Measurements from ENCODE around the gene STIMATE.

Gene STIMATE

DNA sequence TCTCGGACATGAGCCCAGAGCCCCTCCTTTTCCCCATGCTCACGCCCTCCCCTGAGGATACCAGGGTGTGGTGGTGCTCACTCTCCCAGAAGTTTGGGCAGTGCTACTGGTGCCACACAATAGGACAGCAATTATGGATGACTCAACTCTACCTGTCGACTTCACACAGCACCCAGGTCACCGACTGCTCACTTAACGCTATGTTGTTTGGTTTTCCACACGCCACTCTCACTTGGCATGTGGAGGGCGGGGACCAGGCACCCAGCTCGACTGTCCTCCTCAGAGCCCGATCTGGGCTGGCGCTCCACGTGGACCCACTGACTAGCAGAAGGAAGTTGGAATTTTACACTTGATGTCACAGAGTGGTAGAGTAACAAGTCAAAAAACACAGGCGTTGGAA is 30.9 kb downstream of the STIMATE start:
- DNase-seq (ENCODE audit: low read depth in 2 of 2) = no peak

DNA sequence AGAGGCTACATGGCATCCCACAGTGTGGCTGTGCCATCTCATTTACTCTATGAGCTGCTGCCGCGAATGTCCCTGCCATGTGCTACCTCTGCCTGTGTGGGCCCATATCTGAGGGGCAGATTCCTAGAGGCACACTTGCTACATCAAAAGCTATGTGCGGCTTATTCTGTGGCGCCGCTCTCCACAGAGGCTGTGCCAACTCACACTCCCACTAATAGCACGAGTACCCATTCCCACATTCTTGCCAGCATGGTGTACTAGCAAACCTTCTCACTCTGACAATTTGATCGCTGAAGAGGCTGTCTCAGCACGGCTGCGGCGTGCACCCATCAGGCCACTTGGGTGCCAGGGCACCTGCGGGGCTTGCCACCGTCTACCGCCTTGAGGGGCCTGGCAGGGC is 31.4 kb downstream of the STIMATE start:
- no peak for DNase-seq (ENCODE audit: low read depth in 2 of 2)

DNA sequence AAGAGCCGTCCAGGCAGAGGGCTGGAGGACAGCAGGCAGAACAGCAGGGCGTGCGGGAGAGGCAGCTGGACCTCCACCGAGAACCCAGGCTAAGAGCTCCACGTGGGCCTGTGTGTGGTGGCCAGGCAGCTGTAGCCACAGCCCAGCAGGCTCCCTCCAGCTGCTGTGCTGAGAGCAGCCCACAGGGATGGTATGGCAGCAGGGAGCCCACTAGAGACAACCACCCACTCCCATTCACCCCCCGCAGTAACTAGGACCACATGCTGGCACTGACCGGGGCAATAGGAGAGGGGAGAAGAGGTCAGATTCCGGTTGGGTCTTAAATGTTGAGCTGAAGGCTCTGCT is 37.0 kb downstream of the STIMATE start:
- no peak for DNase-seq (ENCODE audit: low read depth in 2 of 2)

DNA sequence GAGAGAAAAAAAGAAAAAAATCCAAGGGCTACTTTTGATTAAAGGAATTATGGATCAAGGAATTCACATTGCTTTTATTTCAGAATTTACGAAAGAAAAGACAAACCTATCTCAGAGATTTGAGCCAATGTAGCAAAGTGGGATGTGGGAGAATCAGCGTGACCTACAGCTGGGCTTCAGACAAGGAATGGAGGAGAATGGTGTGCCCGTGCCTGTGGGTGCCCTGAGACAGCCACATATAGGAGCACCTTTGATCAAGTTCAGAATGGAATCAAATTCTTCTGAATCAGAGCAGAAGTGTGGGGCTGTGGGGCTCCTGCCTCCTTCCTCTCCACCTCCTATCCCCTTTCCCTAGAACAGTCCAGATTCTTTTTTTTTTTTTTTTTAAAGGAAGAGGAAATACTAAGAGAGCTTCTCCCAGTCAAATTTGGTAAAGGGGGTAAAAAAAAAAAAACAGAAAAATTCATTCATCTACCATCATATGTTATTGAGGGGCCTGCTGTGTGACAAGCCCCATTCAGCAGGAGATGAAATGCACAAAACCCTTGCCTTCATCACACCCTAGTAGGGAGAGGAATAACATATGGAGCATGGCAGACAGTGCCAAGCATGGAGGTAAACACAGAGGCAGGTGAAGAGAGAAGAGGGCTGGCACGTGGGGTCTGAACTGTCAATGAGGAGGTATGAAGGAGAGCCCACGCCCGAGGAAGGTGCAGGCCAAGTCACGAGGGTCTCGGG is 37.5 kb downstream of the STIMATE start:
- DNase-seq (ENCODE audit: low read depth in 2 of 2) = no peak

DNA sequence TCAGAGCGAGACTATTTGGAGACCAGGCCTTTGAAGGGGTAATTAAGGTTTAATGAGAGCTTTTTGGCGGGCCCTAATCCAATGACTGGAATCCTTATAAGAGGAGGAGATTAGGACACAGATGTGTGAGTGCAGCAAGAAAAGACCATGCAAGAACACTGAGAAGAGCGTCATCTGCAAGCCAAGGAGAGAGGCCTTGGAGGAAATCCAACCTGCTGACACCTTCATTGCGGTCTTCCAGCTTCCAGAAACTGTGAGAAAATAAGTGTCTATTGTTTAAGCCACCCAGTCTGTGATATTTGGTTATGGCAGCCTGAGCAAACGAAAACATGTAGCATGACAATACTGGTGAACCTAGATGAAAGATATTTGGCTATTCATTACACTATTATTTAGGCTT is 39.5 kb downstream of the STIMATE start:
- DNase-seq (ENCODE audit: low read depth in 2 of 2) = no peak

DNA sequence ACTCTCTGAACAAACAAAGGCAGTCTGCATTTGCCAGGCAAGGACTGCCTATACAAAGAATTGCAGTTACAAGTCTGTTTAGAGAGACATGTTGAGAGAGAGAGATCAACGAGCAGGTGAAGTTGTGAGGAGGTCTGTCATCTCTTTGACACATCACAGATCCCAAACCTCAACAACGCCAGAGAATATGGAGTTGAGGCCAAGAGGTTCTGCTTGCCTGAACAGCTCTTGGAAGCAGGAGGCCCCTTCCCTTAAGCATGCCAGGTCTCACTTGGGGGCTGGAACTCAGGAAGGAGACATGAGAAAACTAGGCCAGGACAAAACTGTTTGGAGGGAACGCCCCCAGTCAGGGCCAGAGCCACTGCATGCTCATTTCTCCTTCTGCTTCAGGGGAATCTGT is 40.2 kb downstream of the STIMATE start:
- no peak for DNase-seq (ENCODE audit: low read depth in 2 of 2)

DNA sequence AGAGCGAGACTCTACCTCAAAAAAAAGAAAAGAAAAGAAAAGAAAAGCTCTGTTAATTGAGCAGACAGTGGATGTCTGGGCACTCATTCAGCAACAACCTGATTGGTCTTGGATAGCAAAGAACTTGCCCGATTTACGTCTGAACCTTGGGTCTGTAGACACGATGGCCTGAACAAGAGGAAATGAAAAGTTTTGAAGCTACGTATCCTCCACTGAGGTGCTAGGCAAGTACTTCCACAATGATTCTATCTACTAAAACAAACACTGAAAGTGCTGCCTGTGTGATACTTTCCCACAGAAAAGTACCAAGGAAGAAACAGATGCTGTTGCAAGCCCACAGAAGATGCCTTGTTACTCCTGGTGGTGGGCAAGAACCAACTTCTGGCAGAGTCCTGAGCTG is 40.7 kb downstream of the STIMATE start:
- no peak for DNase-seq (ENCODE audit: low read depth in 2 of 2)

DNA sequence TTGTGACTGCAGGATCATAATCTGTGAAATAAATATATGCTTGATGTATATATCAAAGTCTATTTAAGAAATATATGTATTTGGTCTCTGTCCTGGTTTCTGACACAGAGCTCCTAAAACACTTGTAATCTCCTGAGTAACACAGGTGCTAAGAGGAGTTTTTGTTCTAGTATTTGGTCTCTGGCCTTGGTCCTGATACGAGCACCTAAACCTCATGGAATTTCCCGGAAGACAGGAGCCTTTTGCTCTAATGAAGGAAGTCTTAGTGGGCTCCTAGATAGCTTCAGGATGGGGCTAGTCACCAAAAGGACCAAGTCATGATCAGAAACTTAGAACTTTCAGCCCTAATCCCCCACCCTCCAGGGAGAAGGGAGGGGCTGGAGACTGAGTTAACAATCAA is 43.3 kb downstream of the STIMATE start:
- DNase-seq (ENCODE audit: low read depth in 2 of 2) = no peak

DNA sequence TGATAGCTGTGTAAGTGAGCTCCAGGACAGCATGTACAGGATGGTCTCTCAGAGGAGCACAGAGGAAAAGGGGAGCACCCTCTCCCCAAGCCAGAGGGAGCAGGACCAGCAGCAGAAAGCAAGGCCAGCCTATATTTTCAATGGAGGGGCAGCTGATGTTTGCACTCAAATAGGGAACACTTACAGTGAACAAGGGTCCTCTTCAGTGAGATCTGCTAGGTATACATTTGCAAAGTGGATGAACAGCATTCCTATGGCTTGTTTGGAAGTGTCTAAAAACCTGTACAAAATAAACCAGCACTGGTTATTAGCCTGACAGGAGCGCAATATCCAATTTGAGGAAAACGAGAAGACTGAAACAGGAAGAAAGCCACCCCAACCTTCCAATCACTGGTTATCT is 44.9 kb downstream of the STIMATE start:
- DNase-seq (ENCODE audit: low read depth in 2 of 2) = no peak

DNA sequence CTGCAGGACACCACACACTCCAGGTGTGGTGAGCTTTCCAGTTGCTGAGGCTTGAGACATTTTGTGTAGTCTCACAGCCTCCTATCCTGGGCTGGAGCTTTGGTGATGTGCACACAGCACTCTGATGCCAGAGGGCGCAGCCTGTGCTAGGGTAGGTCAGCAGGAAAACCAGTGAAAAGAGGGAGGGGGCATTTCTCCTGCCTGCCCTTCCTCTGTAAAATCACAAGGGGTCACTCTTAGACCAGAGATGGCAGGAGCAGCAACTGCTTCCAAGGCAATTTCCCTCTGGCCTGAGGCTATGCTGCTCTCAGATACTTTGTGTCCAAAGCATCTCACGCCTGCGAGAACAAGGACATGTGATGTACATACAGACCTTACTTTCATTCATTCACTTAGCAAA is 46.0 kb downstream of the STIMATE start:
- DNase-seq (ENCODE audit: low read depth in 2 of 2) = peak in 1 of 2 experiments; percentile 3

DNA sequence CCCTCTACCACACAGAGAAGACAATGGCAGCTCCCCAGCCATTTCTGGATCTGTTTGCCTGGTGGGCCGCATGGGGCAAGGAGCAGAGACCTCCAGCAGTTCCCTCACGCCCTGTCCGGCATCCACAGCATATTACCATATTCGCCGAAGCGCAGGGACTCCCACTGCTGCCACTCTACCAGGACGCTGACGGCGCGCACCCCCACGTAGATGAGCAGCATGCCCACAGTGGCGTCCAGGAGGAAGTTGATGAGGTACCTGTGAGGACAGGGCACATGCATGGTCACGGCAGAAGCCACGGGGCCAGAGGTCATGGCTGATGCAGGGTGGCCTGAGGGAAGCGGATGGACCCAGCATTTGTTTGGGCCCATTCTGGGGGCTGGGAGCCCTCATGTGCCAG is 47.7 kb downstream of the STIMATE start:
- no peak for DNase-seq (ENCODE audit: low read depth in 2 of 2)

DNA sequence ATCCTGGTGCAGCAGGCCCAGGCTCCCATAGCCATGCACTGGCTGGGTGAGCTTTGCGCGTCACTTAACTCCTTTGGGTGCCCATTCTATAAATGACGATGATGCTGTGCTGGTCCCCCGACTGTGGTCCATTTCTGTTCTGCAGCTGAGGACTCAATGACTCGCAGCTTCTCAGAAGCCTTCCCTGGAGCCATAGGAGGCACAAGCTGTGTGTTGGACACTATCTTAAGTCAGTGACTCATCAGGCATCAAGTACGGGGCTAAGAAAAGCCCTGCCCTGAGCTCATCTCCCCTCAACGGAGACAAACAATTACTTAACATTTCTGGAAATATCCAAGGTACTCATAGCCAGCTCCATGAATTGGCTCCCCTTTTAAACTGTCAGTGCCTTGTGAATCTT is 48.7 kb downstream of the STIMATE start:
- peak; percentile 36 for DNase-seq (ENCODE audit: low read depth in 2 of 2)

DNA sequence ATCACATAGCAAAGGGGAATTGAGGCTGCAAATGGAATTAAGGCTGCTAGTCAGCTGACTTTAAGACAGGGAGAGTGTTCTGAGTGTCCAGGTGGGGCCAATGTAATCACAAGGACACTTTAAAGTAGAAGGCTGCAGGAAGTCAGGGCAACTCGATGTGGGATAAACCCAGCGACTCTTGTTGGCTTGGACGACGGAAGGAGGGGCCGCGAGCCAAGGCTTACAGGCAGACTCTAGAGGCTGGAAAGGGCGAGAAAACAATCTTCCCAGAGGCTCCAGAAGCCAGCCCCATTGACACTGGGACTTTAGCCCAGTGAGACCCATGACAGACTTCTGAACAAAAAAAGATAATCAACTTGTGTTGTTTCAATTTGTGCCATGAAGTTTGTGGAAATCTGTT is 49.6 kb downstream of the STIMATE start:
- DNase-seq (ENCODE audit: low read depth in 2 of 2) = no peak

DNA sequence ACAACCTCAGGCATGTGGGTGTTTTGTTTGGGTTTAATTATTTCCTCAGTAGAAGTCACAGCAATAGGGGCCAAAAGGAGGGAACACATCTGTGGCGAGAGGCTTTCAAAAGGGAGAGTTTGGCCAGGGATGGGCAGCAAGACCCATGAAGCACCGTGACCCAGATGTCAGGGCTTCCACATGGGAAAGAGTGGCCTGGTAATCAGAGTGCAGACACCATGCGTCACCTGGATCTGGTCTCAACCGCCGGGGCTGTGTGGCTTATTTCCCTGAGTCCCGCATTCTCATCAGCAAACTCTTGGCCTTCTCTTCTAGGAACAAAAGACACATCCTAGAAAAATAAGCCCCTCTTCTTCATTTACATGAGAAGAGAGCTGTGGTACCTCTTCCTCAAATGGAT is 50.1 kb downstream of the STIMATE start:
- no peak for DNase-seq (ENCODE audit: low read depth in 2 of 2)

DNA sequence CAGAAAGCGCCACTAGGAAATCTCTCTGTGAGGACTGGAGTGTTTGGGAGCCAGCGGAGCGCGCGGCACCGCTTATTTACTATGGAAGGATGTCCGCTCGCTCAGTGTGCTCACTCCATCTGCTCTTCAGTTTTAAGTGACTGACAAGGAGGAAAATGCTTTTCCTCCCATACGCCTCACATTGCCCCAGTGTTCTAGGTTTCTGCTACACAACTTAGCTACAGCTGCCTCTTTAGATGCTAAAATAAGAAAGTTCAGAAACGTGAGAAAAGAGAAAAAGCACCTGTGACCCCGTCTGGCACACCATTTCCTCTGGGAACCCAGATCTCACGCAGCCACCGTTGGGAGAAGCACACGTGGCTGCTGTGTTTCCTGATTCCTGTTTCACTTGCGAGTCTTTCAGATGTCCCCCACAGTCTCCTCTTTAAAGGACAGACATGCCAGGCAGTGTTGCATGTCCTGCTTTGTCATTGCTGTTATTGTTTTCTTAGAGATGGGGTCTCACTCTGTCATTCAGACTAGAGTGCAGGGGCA is 50.8 kb downstream of the STIMATE start:
- no peak for DNase-seq (ENCODE audit: low read depth in 2 of 2)

DNA sequence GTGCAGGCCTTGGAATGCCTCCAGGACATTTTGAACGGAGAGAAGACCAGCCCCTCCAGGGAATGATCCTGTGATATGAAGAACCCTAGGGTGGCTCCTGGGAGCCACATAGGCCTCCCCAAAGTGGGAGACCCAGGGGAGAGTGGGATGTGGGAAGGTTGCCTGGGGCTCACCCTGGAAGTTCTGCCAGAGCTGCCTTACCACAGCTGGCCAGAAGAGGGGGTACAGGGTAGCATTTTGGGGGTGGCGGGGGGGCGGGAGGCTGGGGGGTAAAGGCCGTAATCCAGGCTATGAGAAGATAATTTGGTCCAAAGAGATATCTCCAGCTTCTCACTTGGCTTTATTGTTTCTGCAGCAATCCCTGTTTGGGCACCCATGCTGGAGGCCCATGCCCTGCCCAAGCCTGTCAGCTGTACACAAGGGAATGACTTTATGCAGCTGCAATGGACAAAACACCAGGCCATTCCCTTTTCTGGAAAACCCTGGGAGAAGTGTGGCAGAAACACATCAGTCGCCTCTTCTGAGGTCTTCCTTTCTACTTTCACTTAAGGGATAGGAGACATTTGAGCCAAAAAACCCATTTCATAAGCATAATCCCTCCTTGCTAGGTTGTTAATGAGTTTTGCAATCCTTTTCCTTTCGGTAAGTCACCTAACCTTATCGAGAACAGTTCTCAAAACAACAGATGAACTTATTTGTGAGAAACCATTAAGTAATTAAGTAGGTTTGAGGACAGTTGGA is 51.5 kb downstream of the STIMATE start:
- no peak for DNase-seq (ENCODE audit: low read depth in 2 of 2)

DNA sequence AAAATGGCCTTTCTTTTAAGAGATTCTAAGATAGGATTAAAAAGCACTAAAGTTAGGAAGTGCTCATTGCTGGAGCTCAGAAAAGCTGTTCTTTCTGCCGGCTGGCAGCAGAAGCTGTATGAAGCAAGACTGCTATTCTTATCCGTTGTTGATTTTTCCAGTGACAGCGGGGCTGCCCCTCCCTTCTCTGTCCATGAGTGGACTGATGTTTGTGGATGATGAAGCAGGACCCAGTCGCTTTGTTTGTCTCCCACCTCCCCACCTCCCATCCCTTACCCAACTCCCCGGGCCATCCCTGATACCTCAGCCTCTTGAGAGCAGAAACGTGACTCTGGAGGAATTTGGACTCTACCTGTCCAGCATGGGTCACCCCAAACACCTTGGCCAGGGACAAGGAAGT is 52.2 kb downstream of the STIMATE start:
- DNase-seq (ENCODE audit: low read depth in 2 of 2) = no peak

DNA sequence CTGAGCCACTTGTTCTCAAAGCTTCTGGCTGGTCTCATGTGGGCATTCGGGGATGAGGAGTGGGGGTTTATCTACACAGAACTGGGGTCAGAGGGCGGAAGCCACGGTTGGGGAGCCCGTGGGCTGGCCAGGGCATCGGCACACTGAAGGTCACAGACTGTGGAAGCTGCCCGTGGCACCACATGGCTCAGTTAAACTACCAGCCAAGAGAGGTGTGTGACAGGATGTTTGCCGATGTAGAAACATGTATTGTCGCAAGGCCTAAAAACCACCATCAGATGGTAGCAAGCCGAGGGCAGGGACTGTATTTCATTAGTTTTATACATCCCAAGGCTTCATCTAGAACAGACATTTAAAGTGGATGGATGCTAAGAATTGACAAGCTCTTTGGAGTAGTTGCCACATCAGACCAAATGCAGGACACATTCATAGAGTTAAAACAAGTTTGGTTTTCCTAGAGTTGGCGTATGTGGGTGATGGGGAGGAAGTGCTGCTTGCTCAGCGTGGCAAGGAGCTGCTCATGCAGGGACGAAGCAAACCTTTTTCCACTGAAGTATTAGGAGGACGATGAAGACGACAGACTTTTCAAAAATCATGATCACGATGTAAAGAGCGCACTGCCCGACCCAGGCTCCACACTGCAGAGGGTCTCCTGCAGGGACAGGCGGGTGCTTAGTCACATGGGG is 52.9 kb downstream of the STIMATE start:
- DNase-seq (ENCODE audit: low read depth in 2 of 2) = no peak

DNA sequence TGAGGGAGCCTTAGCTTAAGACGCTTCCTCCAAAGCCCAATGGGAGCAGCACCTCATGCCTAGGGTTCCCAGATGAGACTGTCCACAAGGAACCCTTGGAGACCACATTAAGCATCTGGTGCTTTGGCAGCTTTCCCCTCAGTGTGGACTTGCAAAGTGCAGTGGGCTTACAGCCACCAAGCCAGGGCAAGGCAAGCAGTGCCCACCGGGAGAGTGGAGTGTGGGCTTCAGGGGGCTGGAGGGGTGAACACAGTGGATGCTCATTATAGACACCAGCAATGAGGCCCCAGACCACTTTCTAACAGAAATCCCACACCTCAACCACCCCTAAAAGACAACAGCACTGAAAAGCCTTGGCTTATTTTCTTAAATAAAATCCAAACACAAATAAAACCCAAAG is 53.5 kb downstream of the STIMATE start:
- no peak for DNase-seq (ENCODE audit: low read depth in 2 of 2)

DNA sequence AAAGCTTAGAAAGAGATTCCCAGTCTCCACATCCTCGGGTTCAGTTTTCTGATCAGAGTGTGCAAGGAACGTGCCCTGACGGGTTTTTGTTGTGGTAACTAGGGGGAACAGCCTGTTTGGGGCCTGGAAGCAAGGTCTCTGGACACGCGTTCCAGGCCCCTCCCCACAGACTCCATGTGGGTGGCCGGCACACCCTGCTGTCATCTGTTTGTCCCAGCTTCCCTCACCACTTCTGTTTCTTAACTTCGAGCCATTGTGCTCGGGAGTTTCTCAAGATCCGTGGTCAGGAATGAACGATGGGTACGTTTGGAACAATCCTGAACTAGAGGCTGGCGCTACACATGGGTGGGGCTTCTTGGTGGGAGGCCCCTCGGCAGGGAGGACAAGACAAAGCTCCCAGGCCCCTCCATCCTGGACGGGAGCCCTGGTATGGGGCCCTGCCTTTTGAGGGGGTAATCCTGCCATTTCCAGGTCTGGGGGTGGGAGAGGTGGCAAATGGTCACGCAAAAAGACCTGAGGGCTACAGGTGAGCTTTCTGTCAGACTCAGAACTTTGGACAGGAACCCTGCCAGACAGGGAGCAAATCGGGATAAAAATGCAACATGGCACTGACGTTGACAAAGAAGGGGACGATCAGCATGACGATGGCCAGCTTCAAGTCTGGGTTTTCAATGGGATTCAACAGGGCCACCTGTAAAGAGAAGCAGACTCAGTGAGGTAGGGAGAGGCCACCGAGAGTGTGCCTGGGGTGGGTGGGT is 54.1 kb downstream of the STIMATE start:
- DNase-seq (ENCODE audit: low read depth in 2 of 2) = no peak

DNA sequence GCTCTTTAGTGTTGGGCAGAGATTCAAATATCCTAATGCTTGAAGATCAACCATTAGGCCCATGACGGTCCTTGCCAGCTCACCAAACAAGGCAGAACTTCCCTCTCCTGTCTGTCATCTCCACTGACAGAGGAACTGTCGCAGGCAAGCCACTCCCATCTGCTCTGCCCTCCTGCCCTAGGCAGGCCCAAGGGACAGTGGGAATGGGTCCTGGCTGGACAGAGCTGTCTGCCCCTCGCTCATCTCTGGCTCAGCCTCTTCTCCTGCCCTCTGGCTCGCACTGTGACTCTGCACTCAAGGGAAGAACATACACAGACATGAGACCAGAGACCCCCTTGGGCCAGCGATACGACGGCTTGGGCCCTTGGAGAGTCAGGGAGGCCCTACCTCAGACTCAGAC is 54.9 kb downstream of the STIMATE start:
- DNase-seq (ENCODE audit: low read depth in 2 of 2) = no peak

DNA sequence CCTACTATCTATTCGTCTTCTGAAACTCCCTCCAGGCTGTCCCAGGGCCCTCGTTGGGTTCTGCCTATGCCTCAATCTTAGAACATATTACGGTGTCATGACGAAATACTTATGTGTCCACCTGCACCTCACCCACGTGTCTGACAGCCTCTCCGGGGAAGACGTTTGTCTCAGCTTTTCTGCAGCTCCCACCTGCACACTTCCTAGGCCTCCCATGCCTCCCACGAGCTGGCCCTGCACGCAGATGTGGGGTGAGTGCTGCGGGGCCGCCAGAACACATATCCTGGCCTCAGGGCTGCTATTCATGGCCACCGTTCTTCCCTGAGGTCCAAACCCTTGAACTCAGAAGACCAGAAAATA is 55.4 kb downstream of the STIMATE start:
- DNase-seq (ENCODE audit: low read depth in 2 of 2) = no peak
